Ishikawa (cell line): Measurements from ENCODE around the gene FIZ1.

Experiments
- CEBPB ChIP-seq: IDR thresholded peaks from 2 replicates; pipeline ENCODE4 v1.6.1; 2012
- CREB1 ChIP-seq: IDR thresholded peaks from 2 replicates; pipeline ENCODE4 v1.6.1; 2012; ENCODE audit warnings: low read depth
- EGR1 ChIP-seq: IDR thresholded peaks from 2 replicates; pipeline ENCODE4 v1.6.1; 2012
- EP300 ChIP-seq: IDR thresholded peaks from 2 replicates; pipeline ENCODE4 v1.6.1; 2012; ENCODE audit warnings: borderline replicate concordance
- FOXM1 ChIP-seq: IDR thresholded peaks from 2 replicates; pipeline ENCODE4 v1.6.1; 2012; ENCODE audit warnings: low read depth, borderline replicate concordance
- NFIC ChIP-seq: IDR thresholded peaks from 2 replicates; pipeline ENCODE4 v1.6.1; 2012
- RAD21 ChIP-seq: IDR thresholded peaks from 2 replicates; pipeline ENCODE4 v1.6.1; 2012; ENCODE audit warnings: low read depth
- TAF1 ChIP-seq: IDR thresholded peaks from 2 replicates; pipeline ENCODE4 v1.6.1; 2012; ENCODE audit warnings: low read depth, mild to moderate bottlenecking
- TCF12 ChIP-seq: IDR thresholded peaks from 2 replicates; pipeline ENCODE4 v1.6.1; 2012; ENCODE audit warnings: low read depth
- TEAD4 ChIP-seq: IDR thresholded peaks from 2 replicates; pipeline ENCODE4 v1.6.1; 2012
- YY1 ChIP-seq: IDR thresholded peaks from 2 replicates; pipeline ENCODE4 v1.6.1; 2012; ENCODE audit warnings: low read depth
- ZBTB7A ChIP-seq: IDR thresholded peaks from 2 replicates; pipeline ENCODE4 v1.6.1; 2012; ENCODE audit warnings: low read depth
- TF ChIP-seq, protein P1 (sequence below): IDR thresholded peaks from 2 replicates; pipeline ENCODE4 v1.6.1; 2012; ENCODE audit warnings: low read depth, mild to moderate bottlenecking
- TF ChIP-seq, protein P2 (sequence below): IDR thresholded peaks from 2 replicates; pipeline ENCODE4 v1.6.1; 2012
- TF ChIP-seq, protein P3 (sequence below): IDR thresholded peaks from 2 replicates; pipeline ENCODE4 v1.6.1; 2012

Gene FIZ1

DNA sequence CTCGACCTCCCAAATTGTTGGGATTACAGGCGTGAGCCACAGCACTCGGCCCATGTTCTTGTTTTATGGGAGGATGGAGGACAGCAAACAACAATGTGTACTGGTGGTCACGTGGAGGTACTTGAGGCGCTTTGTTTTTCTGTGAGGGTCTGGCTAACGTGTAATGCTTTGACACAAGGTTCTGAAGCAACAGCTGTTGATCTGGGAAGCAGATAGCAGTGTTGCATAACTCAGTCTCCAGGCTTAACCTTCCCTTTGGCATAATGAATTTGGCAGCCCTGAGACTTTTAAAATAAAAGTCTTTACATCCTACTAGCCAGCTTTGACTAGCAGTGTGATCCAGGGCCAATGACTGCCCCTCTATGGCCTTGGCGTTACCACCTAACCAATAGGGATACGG lies 34.5 kb upstream of the FIZ1 start:
- TF ChIP-seq EP300 (no peak), FOXM1 (no peak), YY1 (no peak), ZBTB7A (no peak), RAD21 (no peak), TCF12 (no peak), NFIC (no peak), TEAD4 (no peak), CREB1 (no peak), EGR1 (no peak), TAF1 (no peak), CEBPB (no peak)
- TF ChIP-seq, protein P1, sequence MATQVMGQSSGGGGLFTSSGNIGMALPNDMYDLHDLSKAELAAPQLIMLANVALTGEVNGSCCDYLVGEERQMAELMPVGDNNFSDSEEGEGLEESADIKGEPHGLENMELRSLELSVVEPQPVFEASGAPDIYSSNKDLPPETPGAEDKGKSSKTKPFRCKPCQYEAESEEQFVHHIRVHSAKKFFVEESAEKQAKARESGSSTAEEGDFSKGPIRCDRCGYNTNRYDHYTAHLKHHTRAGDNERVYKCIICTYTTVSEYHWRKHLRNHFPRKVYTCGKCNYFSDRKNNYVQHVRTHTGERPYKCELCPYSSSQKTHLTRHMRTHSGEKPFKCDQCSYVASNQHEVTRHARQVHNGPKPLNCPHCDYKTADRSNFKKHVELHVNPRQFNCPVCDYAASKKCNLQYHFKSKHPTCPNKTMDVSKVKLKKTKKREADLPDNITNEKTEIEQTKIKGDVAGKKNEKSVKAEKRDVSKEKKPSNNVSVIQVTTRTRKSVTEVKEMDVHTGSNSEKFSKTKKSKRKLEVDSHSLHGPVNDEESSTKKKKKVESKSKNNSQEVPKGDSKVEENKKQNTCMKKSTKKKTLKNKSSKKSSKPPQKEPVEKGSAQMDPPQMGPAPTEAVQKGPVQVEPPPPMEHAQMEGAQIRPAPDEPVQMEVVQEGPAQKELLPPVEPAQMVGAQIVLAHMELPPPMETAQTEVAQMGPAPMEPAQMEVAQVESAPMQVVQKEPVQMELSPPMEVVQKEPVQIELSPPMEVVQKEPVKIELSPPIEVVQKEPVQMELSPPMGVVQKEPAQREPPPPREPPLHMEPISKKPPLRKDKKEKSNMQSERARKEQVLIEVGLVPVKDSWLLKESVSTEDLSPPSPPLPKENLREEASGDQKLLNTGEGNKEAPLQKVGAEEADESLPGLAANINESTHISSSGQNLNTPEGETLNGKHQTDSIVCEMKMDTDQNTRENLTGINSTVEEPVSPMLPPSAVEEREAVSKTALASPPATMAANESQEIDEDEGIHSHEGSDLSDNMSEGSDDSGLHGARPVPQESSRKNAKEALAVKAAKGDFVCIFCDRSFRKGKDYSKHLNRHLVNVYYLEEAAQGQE: no peak
- TF ChIP-seq, protein P2, sequence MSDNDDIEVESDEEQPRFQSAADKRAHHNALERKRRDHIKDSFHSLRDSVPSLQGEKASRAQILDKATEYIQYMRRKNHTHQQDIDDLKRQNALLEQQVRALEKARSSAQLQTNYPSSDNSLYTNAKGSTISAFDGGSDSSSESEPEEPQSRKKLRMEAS: no peak
- TF ChIP-seq, protein P3, sequence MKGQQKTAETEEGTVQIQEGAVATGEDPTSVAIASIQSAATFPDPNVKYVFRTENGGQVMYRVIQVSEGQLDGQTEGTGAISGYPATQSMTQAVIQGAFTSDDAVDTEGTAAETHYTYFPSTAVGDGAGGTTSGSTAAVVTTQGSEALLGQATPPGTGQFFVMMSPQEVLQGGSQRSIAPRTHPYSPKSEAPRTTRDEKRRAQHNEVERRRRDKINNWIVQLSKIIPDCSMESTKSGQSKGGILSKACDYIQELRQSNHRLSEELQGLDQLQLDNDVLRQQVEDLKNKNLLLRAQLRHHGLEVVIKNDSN: no peak

DNA sequence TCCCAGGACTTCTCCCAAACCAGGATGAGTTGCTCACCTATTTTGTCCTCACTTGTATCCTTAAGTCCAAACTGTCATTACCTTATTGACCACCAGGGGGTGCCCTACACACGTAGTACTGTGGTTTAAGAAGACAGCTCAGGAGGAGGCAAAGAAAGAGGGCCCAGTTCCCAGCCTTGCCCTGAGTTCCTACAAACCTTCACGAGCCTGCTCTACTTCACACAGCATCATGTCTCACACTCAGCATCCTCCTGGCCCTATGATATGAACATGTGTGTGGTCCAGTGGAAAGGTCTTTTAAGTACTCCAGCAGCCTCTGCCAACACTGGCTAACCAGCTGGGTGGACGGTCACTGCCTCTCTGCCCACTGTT lies 33.1 kb upstream of the FIZ1 start:
- TF ChIP-seq RAD21 (peak; percentile 86), NFIC (no peak)

DNA sequence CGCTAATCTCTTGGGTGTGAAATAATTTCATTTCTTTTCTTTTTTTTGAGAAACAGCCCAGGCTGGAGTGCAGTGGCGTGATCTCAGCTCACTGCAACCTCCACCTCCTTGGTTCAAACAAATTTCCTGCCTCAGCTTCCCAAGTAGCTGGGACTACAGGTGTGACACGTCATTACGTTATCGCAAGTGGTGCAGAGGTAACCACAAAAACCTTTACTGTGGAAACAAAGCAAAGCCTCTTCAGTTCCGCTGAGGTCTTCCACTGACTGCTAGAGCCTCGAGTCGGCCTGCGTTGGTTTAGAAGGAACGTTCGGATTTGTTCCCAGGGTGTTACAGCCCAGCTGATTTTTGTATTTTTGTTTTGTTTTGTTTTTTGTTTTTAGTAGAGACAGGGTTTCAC lies 27.0 kb upstream of the FIZ1 start:
- no peak for TF ChIP-seq NFIC
- TF ChIP-seq, protein P1: no peak
- TF ChIP-seq TEAD4: no peak
- TF ChIP-seq, protein P3: no peak
- TF ChIP-seq RAD21: no peak
- TF ChIP-seq YY1: no peak
- no peak for TF ChIP-seq FOXM1
- TF ChIP-seq EGR1: no peak
- TF ChIP-seq CREB1: no peak
- no peak for TF ChIP-seq TAF1
- TF ChIP-seq, protein P2: no peak
- TF ChIP-seq ZBTB7A: no peak
- TF ChIP-seq TCF12: no peak
- no peak for TF ChIP-seq EP300
- no peak for TF ChIP-seq CEBPB

DNA sequence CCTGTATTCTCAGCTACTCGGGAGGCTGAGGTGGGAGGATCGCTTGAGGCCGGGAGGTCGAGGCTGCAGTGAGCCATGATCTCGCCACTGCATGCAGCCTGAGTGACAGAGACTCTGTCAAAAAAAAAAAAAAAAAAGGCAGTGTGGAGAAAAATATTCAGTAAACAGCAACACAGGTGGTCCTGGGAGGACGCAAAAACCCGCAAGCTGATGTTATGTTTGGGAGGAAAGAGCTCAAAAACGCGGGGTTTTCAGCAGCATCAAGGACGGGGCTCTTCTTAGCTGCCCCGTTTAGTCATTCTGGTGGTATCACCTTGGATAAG lies 25.6 kb upstream of the FIZ1 start:
- no peak for TF ChIP-seq CEBPB
- TF ChIP-seq CREB1: no peak
- TF ChIP-seq ZBTB7A: no peak
- no peak for TF ChIP-seq TEAD4
- TF ChIP-seq EP300: no peak
- TF ChIP-seq, protein P3: no peak
- no peak for TF ChIP-seq NFIC
- TF ChIP-seq YY1: no peak
- TF ChIP-seq, protein P1: no peak
